HG03378 (cell line): ENCODE data around the gene LRIG1.

Source experiments
- ATAC-seq: cut with Tn5 transposase; IDR thresholded peaks from one replicate; pipeline ENCODE4 v1.9.1; 2021; ENCODE audit warnings: mild to moderate bottlenecking, moderate library complexity; ENCODE audit not compliant: unreplicated experiment

The LRIG1 gene

GRCh38 chr3:66473181-66473580 is 27.6 kb downstream of the LRIG1 start:
- ATAC-seq = no peak

- peak; percentile 69 for ATAC-seq
These were observed 28.3 kb downstream of the LRIG1 start for GRCh38 chr3:66472313-66473134.

GRCh38 chr3:66470956-66471686 is 29.7 kb downstream of the LRIG1 start:
- ATAC-seq = no peak

GRCh38 chr3:66470285-66470684 is 30.5 kb downstream of the LRIG1 start:
- no peak for ATAC-seq

- peak; percentile 81 for ATAC-seq
These were observed 31.6 kb downstream of the LRIG1 start for GRCh38 chr3:66469220-66469640.

GRCh38 chr3:66467996-66468735 is 32.7 kb downstream of the LRIG1 start:
- no peak for ATAC-seq

- no peak for ATAC-seq
These were observed 34.1 kb downstream of the LRIG1 start for GRCh38 chr3:66466606-66467270.

GRCh38 chr3:66465587-66465986 is 35.2 kb downstream of the LRIG1 start:
- no peak for ATAC-seq

GRCh38 chr3:66465034-66465433 is 35.8 kb downstream of the LRIG1 start:
- no peak for ATAC-seq

GRCh38 chr3:66464512-66464894 is 36.3 kb downstream of the LRIG1 start:
- no peak for ATAC-seq

GRCh38 chr3:66463730-66464511 is 36.9 kb downstream of the LRIG1 start:
- no peak for ATAC-seq

GRCh38 chr3:66463054-66463631 is 37.7 kb downstream of the LRIG1 start:
- no peak for ATAC-seq

GRCh38 chr3:66457252-66457651 is 43.6 kb downstream of the LRIG1 start:
- ATAC-seq = no peak

- ATAC-seq = no peak
These were observed 44.1 kb downstream of the LRIG1 start for GRCh38 chr3:66456711-66457173.

GRCh38 chr3:66454464-66454859 is 46.4 kb downstream of the LRIG1 start:
- ATAC-seq = no peak

- no peak for ATAC-seq
These were observed 47.0 kb downstream of the LRIG1 start for GRCh38 chr3:66453651-66454463.

GRCh38 chr3:66452303-66453011 is 48.4 kb downstream of the LRIG1 start:
- no peak for ATAC-seq

GRCh38 chr3:66451766-66452165 is 49.1 kb downstream of the LRIG1 start:
- ATAC-seq = no peak
